AG08395 (cell line): Measurements from ENCODE around the gene EEF1AKMT4.

Experiments
- DNase-seq: peaks from one replicate; pipeline ENCODE4 v3.0.0; 2012; ENCODE audit warnings: mixed read lengths, low spot score

EEF1AKMT4 gene

DNA sequence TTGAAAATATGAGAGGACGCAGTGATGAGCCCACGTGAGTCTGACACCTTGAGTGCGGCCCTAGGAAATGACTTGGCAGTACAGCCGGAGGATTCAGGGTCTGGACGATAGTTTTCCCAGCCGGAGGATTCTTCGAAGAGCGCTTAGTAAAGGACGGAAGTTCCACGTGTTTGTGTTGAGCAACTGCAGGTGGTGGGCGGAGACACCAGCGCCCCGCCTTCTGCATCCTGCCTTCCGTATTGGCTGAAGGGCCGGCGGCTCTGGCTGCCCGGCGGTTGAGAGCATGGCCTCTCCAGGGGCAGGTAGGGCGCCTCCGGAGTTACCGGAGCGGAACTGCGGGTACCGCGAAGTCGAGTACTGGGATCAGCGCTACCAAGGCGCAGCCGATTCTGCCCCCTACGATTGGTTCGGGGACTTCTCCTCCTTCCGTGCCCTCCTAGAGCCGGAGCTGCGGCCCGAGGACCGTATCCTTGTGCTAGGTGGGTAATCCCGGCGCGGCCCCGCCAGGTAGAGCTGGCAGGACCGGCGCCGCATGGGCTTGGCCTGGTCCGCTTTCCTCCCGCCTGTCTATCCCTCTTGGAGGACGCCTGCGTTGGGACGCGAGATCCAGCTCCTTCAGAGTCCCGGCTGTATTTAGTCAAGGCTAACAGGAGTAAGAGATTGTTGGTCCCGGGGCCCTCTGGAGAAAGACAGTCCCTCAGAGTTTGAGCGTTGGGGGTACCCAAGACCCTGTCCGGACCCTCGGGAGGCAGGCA lies at the start of gene EEF1AKMT4:
TSS of gene EEF1AKMT4 (plus strand) at position 261 of the 755 bp plus-strand sequence. CDS start at position 284, 23 bp downstream.
- peak; percentile 96 for DNase-seq

DNA sequence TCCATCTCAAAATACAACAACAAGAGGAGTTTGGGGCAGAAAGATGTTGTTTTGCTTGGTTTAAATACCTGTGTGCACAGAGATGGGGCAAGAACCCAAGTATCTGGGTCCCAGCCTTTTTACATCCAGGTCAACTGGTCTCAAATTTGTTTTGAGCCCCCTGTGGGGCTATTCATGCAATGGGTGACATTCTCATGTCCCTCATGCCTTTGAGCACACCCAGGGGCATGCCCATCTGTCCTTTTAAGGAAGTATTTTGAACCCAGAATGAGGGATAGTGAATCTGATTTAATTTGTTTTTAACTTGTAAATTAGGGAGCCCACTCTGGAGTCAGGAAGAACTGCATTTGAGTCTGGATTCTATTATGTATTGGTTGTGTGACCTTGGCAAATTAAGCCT lies 48.6 kb upstream of the EEF1AKMT4 start:
- no peak for DNase-seq

GRCh38 chr3:184203526-184203925 lies 45.9 kb upstream of the EEF1AKMT4 start:
- no peak for DNase-seq

DNA sequence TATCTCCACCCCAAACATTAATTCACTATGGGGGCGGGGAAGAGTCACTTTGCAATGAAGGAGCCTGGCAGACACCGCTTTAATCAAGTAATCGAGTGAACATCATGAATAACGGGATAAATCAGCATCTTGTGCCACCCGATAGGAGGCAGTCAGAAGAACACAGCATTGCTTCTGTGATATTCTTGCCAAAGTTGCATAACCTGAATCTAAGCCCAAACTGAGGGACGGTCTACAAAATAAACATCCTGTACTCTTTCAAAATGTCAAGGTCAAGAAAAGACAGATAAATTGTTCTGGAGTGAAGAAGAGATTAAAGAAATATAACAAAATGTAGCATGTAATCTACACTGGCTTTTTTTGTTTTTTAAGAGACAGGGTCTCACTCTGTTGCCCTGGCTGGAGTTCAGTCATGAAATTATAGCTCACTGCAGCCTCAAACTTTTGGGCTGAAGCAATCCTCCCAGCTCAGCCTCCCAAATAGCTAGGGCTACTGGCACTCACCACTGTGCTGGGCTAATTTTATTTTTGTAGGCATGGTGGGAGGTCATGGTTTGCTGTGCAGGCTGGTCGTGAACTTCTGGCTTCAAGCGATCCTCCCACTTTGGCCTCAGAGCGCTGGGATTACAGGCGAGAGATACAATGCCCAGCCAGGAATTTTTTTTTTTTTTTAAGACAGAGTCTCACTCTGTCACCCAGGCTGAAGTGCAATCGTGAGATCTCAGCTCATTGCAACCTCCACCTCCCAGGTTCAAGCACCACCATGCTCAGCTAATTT lies 40.1 kb upstream of the EEF1AKMT4 start:
- DNase-seq, result no peak

GRCh38 chr3:184211297-184211696 lies 38.2 kb upstream of the EEF1AKMT4 start:
- DNase-seq, result no peak

DNA sequence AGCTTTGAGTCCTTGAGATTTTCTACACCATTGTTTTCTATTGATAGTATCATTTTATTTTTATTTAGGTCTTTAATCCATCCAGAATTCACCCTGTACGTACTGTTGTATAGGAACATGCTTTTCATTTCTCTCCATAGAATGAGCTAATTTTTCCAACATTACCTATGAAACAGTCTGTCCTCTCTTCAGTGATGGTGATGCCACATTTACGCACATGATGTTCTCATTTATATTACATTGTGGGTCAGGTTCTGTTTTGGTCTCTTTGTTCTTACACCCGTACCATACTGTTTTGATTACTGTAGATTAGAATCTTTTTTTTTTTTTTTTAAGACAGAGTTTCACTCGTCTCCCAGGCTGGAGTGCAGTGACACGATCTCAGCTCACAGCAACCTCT lies 37.8 kb upstream of the EEF1AKMT4 start:
- DNase-seq, result no peak

- no peak for DNase-seq
Observed at GRCh38 chr3:184218814-184219213, 30.7 kb upstream of the EEF1AKMT4 start.

GRCh38 chr3:184222521-184222920 lies 27.0 kb upstream of the EEF1AKMT4 start:
- no peak for DNase-seq

DNA sequence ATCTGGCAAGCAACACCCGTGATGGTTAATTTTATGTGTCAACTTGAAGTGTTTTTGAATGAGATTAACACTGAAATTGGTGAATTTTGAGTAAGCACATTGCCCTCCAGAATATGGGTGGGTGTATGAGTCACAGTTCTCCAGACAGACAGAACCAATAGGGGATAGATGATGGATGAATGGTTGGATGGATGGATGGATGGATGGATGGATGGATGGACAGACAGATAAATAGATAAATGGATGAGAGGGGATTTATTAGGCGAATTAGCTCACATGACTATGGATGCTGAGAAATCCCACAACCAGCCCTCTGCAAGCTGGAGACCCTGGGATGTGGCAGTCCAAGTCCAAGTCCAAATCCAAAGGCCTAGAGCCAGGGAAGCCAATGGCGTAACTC lies 25.5 kb upstream of the EEF1AKMT4 start:
- no peak for DNase-seq

GRCh38 chr3:184227481-184227935 lies 22.0 kb upstream of the EEF1AKMT4 start:
- DNase-seq, result peak; percentile 58

DNA sequence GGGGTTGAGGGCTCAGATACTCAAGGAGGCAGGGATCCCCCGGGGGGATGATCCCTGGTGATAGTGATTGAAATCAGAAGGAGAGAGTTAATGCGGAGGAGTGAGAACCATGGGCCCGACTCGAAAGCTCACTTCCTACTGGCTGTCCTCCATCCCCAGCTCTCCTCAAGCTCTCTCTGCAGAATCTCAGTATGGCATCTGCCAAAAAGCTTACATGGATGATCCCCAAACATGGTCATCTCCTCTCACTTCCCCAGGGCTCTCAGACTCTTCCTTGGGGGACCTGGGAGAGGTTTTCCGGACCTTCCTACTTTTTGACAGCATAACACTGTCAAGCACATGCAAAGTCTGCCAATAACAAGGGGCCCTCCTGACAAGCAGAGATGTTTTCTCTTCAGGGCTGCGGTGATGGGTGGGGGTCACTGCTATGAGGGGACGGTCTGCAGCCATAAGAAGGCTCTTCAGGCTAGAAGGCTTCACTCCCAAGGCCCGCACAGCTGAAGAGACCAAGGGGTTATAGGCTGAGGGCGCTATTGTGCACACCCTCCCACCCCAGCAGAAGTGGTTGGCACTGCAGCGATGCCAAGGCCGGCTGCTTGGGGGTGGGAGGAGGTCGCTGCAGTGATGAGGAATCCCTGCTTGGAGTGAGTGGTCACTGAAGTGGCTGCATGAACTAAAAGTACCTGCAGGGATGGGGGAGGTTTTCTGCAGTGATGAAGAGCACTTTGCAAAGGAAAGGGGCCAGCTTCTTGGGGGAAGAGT lies 20.9 kb upstream of the EEF1AKMT4 start:
- DNase-seq, result no peak

DNA sequence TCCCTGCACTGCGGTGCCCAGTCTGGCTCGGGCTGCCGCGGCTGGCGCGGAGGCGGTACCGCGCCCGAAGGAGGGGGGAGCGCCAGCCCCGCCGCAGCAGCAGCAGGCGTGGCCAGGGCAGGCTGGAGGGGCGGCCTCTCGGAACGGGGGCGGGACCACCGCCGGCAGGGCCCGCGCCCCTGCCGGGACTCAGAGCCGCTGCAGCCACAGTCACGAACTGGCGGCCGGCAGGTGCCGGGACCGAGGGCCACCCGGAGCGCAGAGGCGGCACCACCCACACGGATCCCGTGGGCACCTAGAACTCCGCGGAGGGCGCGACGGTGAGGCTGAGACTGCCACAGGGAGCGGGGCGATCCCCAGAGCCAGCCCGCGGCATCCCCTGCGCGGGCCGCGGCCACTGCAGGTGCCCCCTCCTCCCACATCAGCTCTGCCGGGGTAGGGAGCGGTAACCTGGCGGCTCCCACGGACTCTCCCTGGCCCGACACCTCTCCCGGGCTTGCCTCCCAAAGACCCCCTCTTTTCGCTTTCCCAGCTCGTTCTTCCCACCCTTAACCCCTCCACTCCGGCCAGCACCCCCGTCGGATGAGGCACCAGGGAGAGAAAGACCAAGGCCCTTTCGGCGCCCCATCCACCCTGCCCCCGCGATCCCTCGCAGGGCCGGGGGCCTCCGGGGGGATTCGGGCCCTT lies 19.9 kb upstream of the EEF1AKMT4 start, which contains the start of gene VWA5B2:
TSS of gene VWA5B2 (plus strand) at position 192 of the 687 bp plus-strand sequence. CDS start 944 bp downstream, outside the sequence.
- peak; percentile 72 for DNase-seq

DNA sequence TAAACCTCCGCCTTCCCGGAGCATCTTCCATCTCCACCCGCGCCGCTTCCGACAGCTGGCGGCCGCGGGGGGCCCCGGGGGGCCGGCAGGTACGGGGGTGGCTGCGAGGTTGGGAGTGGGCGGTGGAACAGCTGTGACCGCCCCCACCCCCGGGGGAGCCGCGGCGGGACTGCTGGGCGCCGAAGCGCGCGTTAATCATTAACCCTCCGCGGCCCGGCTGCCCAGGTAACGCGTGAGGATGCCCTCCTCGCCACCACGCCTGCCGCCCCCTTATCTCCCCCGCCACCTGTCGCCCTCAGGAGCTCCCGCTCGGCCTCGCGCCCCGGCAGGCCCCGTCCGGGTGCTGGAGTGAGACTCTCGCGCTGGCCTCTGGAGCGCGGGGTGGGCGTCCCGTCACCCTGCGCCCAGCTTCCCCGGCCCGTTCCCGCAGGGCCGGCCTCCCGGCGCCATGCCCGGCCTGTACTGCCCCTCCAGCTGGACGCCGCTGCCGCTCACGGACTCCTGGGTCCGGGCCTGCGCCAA lies 19.3 kb upstream of the EEF1AKMT4 start:
- no peak for DNase-seq

DNA sequence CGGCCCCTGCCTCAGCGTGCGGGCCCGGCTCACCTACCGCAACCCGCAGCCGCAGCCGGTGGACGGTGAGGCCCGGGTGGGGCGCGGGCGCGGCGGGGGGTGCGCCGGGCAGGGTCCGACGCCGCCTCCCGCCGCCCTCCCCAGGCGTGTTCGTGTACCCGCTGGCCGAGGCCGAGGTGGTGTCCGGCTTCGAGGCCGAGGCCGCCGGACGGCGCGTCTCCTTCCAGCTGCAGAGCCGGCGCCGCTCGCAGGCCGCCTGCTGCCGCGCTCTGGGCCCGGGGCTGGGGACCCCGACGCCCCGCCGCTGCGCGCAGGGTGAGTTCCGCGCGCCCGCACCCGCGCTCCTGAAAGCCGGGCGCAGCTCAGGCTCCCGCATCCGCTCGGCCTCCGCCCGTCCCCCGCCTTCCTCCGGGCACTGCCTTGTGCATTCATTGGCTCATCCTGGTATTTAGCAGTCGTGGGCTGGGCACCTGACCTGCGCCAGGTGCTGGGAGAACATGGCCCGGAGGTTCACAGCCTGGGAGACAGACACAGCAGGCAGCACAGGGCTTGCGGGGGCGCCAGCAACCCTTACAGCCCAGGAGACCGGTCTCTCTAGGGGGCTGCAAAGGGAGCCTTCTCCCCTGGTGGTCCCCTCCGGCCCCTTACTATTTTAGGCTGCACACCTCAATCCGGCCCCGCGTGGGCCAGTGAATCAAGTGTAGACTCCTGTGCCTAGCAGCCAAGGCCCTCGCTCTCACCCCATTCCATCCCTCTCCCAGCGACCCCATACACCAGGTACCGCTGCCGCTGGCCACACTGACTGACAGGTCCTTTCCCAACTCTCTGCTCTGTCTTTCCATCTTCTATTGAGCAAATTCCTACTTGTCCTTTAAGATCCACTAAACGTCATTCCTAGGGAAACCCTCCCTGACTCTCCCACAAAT lies 18.6 kb upstream of the EEF1AKMT4 start:
- no peak for DNase-seq

GRCh38 chr3:184231671-184232070 lies 17.8 kb upstream of the EEF1AKMT4 start:
- DNase-seq, result no peak

DNA sequence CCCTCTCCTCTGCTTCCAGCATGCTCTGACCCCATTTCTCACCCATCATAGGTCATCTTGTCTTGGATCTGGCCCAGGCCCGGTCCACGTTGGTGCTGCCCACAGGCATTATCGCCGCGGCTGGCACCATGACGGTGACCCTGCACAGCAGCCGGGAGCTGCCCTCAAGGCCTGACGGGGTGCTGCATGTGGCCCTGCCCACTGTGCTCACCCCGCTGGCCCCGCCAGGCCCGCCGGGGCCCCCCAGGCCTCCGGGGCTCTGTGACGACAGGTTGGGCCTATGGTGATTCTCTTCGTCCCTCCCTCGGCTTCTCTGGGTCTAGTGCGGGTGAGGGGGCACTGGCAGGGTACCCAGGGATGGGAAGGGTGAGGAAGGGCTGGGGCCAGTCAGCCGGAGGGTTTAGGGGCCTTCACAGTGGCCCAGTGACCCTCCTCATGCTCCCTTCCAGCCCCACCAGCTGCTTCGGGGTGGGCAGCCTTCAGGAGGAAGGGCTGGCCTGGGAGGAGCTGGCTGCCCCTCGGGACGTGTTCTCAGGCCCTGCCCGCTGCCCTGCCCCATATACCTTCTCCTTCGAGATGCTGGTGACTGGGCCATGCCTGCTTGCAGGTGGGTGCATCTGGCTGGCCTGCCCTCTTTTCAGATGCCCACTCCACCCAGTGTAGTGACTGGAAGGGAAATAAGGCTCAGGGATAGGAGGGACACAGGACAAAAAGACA lies 16.2 kb upstream of the EEF1AKMT4 start:
- DNase-seq, result no peak

GRCh38 chr3:184234224-184234623 lies 15.2 kb upstream of the EEF1AKMT4 start:
- peak; percentile 79 for DNase-seq

DNA sequence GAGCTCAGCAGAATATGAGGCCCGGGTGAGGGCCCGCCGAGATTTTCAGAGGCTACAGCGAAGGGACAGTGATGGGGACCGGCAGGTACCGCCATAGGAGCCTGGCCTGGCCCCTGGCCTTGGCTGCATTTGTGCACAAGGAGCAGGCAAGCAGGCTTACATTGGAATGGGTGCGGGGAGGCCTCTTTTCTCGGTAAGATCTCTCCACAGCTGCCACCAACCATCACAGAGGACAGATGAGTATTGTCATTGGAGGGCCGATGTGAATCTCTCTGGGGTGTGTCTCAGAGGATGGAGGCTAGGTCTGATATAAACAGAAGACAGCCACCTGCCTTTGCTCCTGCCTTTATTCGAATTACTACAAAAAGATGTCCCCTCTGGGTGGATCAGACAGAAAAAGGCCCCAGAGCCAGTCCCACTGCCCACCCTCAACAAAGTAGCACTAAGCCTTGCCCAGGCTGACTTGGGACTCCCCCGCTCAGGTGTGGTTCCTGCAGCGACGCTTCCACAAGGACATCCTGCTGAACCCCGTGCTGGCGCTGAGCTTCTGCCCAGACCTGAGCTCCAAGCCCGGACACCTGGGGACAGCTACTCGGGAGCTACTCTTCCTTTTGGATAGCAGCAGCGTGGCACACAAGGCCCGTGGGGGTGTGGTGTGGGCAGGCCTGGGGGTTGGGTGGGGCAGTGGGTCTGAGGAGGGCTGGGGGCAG lies 14.6 kb upstream of the EEF1AKMT4 start:
- DNase-seq, result no peak
